GM23248 (cell line): ENCODE measurements around the gene CARD6. TPM values are rescaled to one million over a fixed set of nuclear protein-coding genes. Genes with fewer than 3 reads are reported as not detected.

Source experiments
- DNase-seq: peaks from one replicate; pipeline ENCODE4 v3.0.0-alpha.2; 2015
- H2AFZ ChIP-seq: fragments of 200-600 bp; sonication (generic); 2 replicates; pipeline ENCODE4 v1.6.1; 2016; ENCODE audit warnings: antibody characterized with exemption
- H3F3A ChIP-seq: fragments of 200-600 bp; sonication (generic); 2 replicates; pipeline ENCODE4 v1.6.1; 2016; ENCODE audit warnings: mild to moderate bottlenecking, antibody characterized with exemption, mixed run types; ENCODE audit not compliant: insufficient read depth
- H3K27ac ChIP-seq: fragments of 200-600 bp; sonication (generic); 2 replicates; pipeline ENCODE4 v1.5.1; 2016; ENCODE audit warnings: mild to moderate bottlenecking
- H3K27me3 ChIP-seq: fragments of 200-600 bp; sonication (generic); replicated peaks from 2 replicates; pipeline ENCODE4 v1.6.1; 2016; ENCODE audit warnings: mild to moderate bottlenecking; ENCODE audit not compliant: insufficient read depth
- H3K36me3 ChIP-seq: fragments of 200-600 bp; sonication (generic); 2 replicates; pipeline ENCODE4 v1.6.1; 2016; ENCODE audit warnings: low read depth, mild to moderate bottlenecking
- H3K4me1 ChIP-seq: fragments of 200-600 bp; sonication (generic); 2 replicates; pipeline ENCODE4 v1.6.1; 2016; ENCODE audit warnings: mild to moderate bottlenecking; ENCODE audit not compliant: insufficient read depth
- H3K4me2 ChIP-seq: fragments of 200-600 bp; sonication (generic); one replicate; pipeline ENCODE4 v1.6.1; 2016; ENCODE audit warnings: mild to moderate bottlenecking; ENCODE audit not compliant: unreplicated experiment
- H3K4me3 ChIP-seq: fragments of 200-600 bp; sonication (generic); 2 replicates; pipeline ENCODE4 v1.5.1; 2016; ENCODE audit warnings: mild to moderate bottlenecking
- H3K79me2 ChIP-seq: fragments of 200-600 bp; sonication (generic); 2 replicates; pipeline ENCODE4 v1.6.1; 2016; ENCODE audit warnings: mild to moderate bottlenecking; ENCODE audit not compliant: insufficient read depth
- H3K9ac ChIP-seq: fragments of 200-600 bp; sonication (generic); 2 replicates; pipeline ENCODE4 v1.6.1; 2016; ENCODE audit warnings: mild to moderate bottlenecking
- H3K9me2 ChIP-seq: fragments of 200-600 bp; sonication (generic); 2 replicates; pipeline ENCODE4 v1.6.1; 2016; ENCODE audit warnings: mixed run types, mild to moderate bottlenecking, moderate library complexity; ENCODE audit not compliant: insufficient read depth
- H3K9me3 ChIP-seq: fragments of 200-600 bp; sonication (generic); one replicate; pipeline ENCODE4 v1.6.1; 2017; ENCODE audit warnings: low read depth
- H4K20me1 ChIP-seq: fragments of 200-600 bp; sonication (generic); 2 replicates; pipeline ENCODE4 v1.6.0; 2016; ENCODE audit not compliant: insufficient read depth
- EZH2 ChIP-seq: fragments of 200-600 bp; sonication (generic); IDR thresholded peaks from 2 replicates; pipeline ENCODE4 v1.6.1; 2018; ENCODE audit warnings: antibody characterized with exemption, mild to moderate bottlenecking; ENCODE audit not compliant: insufficient read depth, poor library complexity, severe bottlenecking
- EZH2phosphoT487 ChIP-seq: fragments of 200-600 bp; sonication (generic); IDR thresholded peaks from 2 replicates; pipeline ENCODE4 v1.6.1; 2018; ENCODE audit warnings: antibody characterized with exemption, moderate library complexity, mild to moderate bottlenecking, low read depth; ENCODE audit not compliant: insufficient read depth
- WGBS, 2 experiments: methylation state at CpG; one replicate each; pipeline ENCODE4 v1.1.6; 2015 to 2017; ENCODE audit warnings: low lambda C conversion rate in 2 of 2, low coverage in 1 of 2; ENCODE audit errors: missing lambda C conversion rate in 2 of 2; 5-methylcytosine and 5-hydroxymethylcytosine counted together
- in situ Hi-C: fragments of 300-500 bp; cut with MboI; formaldehyde crosslinking; loops from 2 replicates; pipeline ENCODE4 v1.15.0; 2020
- polyA plus RNA-seq: library from polyadenylated mRNA; unstranded; fragments of >200 nt; fragmentation: Nextera tagmentation; extraction: Ambion mirVana; gene quantifications from 2 replicates; pipeline ENCODE4 v1.2.1, GENCODE V29; 2016
- total RNA-seq: library from RNA; depleted of rRNA; stranded (reverse); fragments of >200 nt; shearing (Covaris generic); gene quantifications from 2 replicates; pipeline ENCODE4 v1.2.3, GENCODE V29; 2014

Gene CARD6
- total and polyA plus RNA-seq, 2 experiments from 2014 or later = 3.9 to 7.5 TPM

GRCh38 chr5:40799258-40799657 lies 41.9 kb upstream of the CARD6 start:
- peak overlapping the region; percentile 88 for H3K27ac ChIP-seq
- no peaks in the 10 kb centered on the region for H4K20me1 ChIP-seq
- no peaks in the 10 kb centered on the region for H3K9me3 ChIP-seq
- H3K36me3 ChIP-seq = no peaks in the 10 kb centered on the region
- H3K4me1 ChIP-seq = peaks cover 18% of the 10 kb centered on the region
- peak overlapping the region; percentile 86 for H3K9ac ChIP-seq
- H2AFZ ChIP-seq = peak overlapping the region; percentile 100
- no peaks in the 10 kb centered on the region for H3K27me3 ChIP-seq
- no peaks in the 10 kb centered on the region for H3K9me2 ChIP-seq
- peak overlapping the region; percentile 97 for H3K4me3 ChIP-seq
- in situ Hi-C loops = no loop called here
- WGBS, 2 experiments = 0% methylated on average over 1 of the region's 1 CpG
- peaks cover 37% of the 10 kb centered on the region for H3F3A ChIP-seq
- TF ChIP-seq EZH2 (no peak), EZH2phosphoT487 (no peak)
- H3K79me2 ChIP-seq = peaks cover 30% of the 10 kb centered on the region
- peak; percentile 21 for DNase-seq
- peak overlapping the region; percentile 94 for H3K4me2 ChIP-seq

DNA sequence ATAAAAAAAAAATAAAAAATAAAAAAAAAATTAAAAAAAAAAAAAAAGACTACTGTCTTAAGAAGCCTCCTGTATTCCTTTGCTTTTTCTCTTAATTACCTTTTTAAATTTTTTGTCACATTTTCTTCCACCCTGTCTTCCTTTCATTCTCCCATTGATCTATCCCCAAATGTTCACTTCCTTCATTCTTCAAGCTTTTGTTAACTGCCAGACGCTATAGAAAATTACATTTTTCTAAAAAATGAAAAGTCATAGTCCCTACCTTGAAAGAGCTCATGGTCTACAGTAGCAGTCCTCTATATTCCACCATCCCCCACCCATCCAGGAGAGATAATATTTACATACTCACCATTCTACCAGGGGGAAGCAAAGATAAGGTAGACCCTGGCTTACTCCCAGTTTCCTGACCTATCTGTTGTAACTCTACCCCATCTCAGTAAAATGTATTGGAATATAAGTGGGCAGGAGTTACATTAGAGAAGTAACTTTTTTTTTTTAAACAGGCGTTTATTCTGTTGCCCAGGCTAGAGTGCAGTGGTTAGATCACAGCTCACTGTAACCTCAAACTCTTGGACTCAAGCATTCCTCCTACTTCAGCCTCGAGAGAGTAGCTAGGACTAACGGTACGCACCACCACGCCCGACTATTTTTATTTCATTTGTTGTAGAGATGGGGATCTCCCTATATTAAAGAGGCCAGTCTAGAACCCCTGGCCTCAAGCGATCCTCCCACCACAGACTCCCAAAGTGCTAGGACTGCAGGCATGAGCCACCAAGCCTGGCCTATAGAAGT lies 39.2 kb upstream of the CARD6 start:
- Histone ChIP-seq H4K20me1 (no peaks in the 10 kb centered on the region), H3K9me2 (no peaks in the 10 kb centered on the region), H3K27ac (no peak overlapping the region), H3K9me3 (no peaks in the 10 kb centered on the region), H3K4me1 (peaks cover 6% of the 10 kb centered on the region; the same call in 1 of the 2 replicates), H3F3A (peaks cover 21% of the 10 kb centered on the region), H3K36me3 (no peaks in the 10 kb centered on the region), H3K4me3 (no peak overlapping the region), H3K4me2 (no peak overlapping the region), H3K27me3 (no peaks in the 10 kb centered on the region), H2AFZ (no peak overlapping the region), H3K9ac (no peak overlapping the region), H3K79me2 (peaks cover 6% of the 10 kb centered on the region)
- WGBS, 2 experiments = 87 to 95% methylated on average over 8 of the region's 8 CpGs
- in situ Hi-C loops = no loop called here
- TF ChIP-seq EZH2 = no peak
- TF ChIP-seq EZH2phosphoT487 = no peak
- no peak for DNase-seq

GRCh38 chr5:40812125-40812524 lies 29.0 kb upstream of the CARD6 start:
- 30 to 47% methylated on average over 1 of the region's 1 CpG for WGBS, 2 experiments
- Histone ChIP-seq H2AFZ (no peak overlapping the region), H3K27ac (no peak overlapping the region), H3K9me3 (no peaks in the 10 kb centered on the region), H3K4me3 (no peak overlapping the region), H4K20me1 (no peaks in the 10 kb centered on the region), H3K79me2 (no peaks in the 10 kb centered on the region), H3K27me3 (no peaks in the 10 kb centered on the region), H3K4me2 (no peak overlapping the region), H3K9me2 (no peaks in the 10 kb centered on the region), H3K9ac (no peak overlapping the region), H3F3A (peaks cover 6% of the 10 kb centered on the region; the same call in 1 of the 2 replicates), H3K4me1 (peaks cover 8% of the 10 kb centered on the region; the same call in 1 of the 2 replicates), H3K36me3 (no peaks in the 10 kb centered on the region)
- in situ Hi-C loops = no loop called here
- no peak for TF ChIP-seq EZH2phosphoT487
- no peak for TF ChIP-seq EZH2
- DNase-seq = no peak

GRCh38 chr5:40813698-40814281 lies 27.4 kb upstream of the CARD6 start:
- no peak overlapping the region for H3K9ac ChIP-seq
- TF ChIP-seq EZH2 (no peak), EZH2phosphoT487 (no peak)
- H3K36me3 ChIP-seq = no peaks in the 10 kb centered on the region
- H3K79me2 ChIP-seq = no peaks in the 10 kb centered on the region
- no peaks in the 10 kb centered on the region for H3K9me2 ChIP-seq
- no peak for DNase-seq
- no peak overlapping the region for H3K4me2 ChIP-seq
- H3F3A ChIP-seq = peaks cover 2% of the 10 kb centered on the region; the same call in 1 of the 2 replicates
- H3K27me3 ChIP-seq = no peaks in the 10 kb centered on the region
- no peak overlapping the region for H3K27ac ChIP-seq
- no peak overlapping the region for H2AFZ ChIP-seq
- no peaks in the 10 kb centered on the region for H4K20me1 ChIP-seq
- 88 to 95% methylated on average over 2 of the region's 2 CpGs for WGBS, 2 experiments
- H3K4me1 ChIP-seq = peaks cover 2% of the 10 kb centered on the region; the same call in 1 of the 2 replicates
- H3K4me3 ChIP-seq = no peak overlapping the region
- in situ Hi-C loops = no loop called here
- H3K9me3 ChIP-seq = no peaks in the 10 kb centered on the region
